ENCODE measurements around the gene POU6F2. TPM values are rescaled to one million over a fixed set of nuclear protein-coding genes. Genes with fewer than 3 reads are reported as not detected.

The POU6F2 gene
- polyA plus RNA-seq, 2 donors, result 0.08 to 0.12 TPM

DNA sequence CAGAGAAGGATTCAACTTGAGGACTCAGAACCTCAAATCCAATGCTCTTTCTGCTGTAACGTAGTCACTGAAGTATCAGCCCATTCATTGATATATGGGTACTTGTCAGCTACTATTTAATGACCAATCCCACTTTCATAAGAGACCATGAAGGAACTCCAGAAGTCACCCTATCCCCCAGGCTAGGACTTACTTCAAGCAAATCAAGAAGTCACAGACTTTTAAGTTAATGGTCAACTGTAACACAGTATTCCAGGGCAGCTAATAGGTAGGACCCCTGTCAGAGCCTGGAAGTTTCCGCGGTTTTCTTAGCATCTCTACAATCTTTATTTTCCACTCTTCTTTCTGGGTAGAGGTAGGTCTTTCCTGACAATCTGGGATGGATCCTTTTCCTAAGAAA, 269.9 kb downstream of the POU6F2 start:
- Histone ChIP-seq H3K27me3 (ENCODE audit: control insufficient read depth in 1 of 2, insufficient read depth in 2 of 2, low read length in 2 of 2) (no peaks in the 10 kb centered on the region), H3K4me1 (ENCODE audit: control insufficient read depth in 2 of 2, insufficient read depth in 2 of 2, low read length in 1 of 2) (no peaks in the 10 kb centered on the region), H3K27ac (ENCODE audit: low read depth in 2 of 2, low read length in 1 of 2) (no peak overlapping the region), H3K4me3 (ENCODE audit: low read depth in 1 of 2, low read length in 2 of 2) (no peak overlapping the region), H3K36me3 (ENCODE audit: control insufficient read depth in 2 of 2, insufficient read depth in 2 of 2, low read length in 1 of 2) (no peaks in the 10 kb centered on the region), H3K9me3 (ENCODE audit: control insufficient read depth in 2 of 2, insufficient read depth in 1 of 2, low read depth in 1 of 2, low read length in 1 of 2) (no peaks in the 10 kb centered on the region)
- WGBS, 2 donors, result 85 to 89% methylated on average over 3 of the region's 3 CpGs

DNA sequence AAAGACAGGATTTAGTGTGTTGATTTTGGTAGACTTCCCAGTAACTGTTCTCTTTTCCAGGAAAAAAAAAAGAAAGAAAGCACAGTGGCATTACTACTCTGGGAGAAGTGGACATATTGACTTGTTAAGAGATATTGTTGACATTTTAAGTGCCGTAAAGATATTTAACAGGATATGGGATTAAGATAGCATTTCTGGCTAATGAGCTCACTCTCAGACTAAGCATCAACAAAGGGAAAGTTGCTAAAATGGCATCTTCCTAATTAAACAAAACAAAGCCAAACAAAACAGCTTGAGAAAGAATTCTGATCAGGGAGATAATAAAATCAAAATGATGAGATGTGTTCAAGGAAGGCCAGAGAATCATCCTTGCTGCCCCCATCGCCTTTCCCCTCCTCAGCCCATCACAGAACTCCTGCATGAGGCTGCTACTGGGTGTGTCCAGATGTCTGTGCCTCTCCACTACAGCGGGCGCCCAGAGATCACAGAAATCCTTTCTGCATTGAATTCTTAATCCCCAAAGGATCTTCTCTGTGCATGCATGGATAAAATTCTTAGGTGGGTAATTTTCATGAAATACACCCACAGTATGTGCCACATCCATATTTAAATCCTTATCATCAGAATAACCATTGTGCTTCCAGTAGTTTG, 270.5 kb downstream of the POU6F2 start:
- H3K27me3 ChIP-seq (ENCODE audit: control insufficient read depth in 1 of 2, insufficient read depth in 2 of 2, low read length in 2 of 2), result no peaks in the 10 kb centered on the region
- no peak overlapping the region for H3K4me3 ChIP-seq (ENCODE audit: low read depth in 1 of 2, low read length in 2 of 2)
- 48 to 49% methylated on average over 4 of the region's 4 CpGs for WGBS, 2 donors
- no peak overlapping the region for H3K27ac ChIP-seq (ENCODE audit: low read depth in 2 of 2, low read length in 1 of 2)
- no peaks in the 10 kb centered on the region for H3K9me3 ChIP-seq (ENCODE audit: control insufficient read depth in 2 of 2, insufficient read depth in 1 of 2, low read depth in 1 of 2, low read length in 1 of 2)
- no peaks in the 10 kb centered on the region for H3K36me3 ChIP-seq (ENCODE audit: control insufficient read depth in 2 of 2, insufficient read depth in 2 of 2, low read length in 1 of 2)
- H3K4me1 ChIP-seq (ENCODE audit: control insufficient read depth in 2 of 2, insufficient read depth in 2 of 2, low read length in 1 of 2), result no peaks in the 10 kb centered on the region

DNA sequence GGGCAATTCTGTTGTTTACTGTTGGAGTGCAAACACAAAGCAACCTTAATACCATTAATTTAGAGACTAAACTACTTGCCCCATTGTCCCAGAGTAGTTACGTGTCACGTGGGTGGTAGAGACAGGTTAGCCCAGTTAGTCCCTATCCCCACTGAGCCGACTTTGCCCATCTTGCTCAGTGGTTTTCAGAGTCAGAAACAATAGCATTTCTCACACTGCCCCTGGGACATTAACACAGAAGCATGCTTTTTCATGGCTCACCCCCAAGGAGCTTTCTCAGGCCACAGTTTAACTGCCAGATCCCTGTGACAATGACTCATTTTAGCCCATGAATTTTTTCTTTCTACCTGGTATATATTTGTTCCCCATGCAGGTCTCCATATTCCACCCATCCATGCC, 271.0 kb downstream of the POU6F2 start:
- Histone ChIP-seq H3K4me1 (ENCODE audit: control insufficient read depth in 2 of 2, insufficient read depth in 2 of 2, low read length in 1 of 2) (no peaks in the 10 kb centered on the region), H3K36me3 (ENCODE audit: control insufficient read depth in 2 of 2, insufficient read depth in 2 of 2, low read length in 1 of 2) (no peaks in the 10 kb centered on the region)
- 50 to 59% methylated on average over 3 of the region's 3 CpGs for WGBS, 2 donors

DNA sequence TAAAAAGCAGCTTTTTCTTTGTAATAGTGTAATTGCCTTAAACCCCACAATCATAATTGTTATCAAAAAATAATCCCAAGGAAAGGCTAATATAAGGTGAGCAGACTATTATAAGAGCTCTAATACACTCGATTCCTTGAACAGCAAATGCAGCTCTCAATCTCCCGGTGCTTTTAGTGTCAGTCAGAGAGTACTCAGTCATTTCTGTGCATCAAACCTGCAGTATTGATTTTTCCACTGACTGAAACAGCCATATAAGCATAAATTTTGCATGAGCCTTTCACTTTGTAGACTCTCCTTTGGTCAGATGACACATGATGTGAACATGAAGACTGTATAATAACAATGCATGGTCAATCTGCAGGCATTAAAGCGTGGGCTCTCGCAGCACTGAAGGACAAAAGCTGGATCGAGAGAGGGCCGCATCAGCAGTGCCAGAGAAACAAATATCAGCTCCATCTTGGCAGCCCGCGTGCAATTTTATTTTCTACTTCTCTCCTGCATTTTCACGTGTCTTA, 272.0 kb downstream of the POU6F2 start:
- WGBS, 2 donors, result 89 to 92% methylated on average over 9 of the region's 9 CpGs
- Histone ChIP-seq H3K36me3 (ENCODE audit: control insufficient read depth in 2 of 2, insufficient read depth in 2 of 2, low read length in 1 of 2) (no peaks in the 10 kb centered on the region), H3K27ac (ENCODE audit: low read depth in 2 of 2, low read length in 1 of 2) (no peak overlapping the region)

More for the DNA sequence above, 271.0 kb downstream of the POU6F2 start:
- Histone ChIP-seq H3K27ac (ENCODE audit: low read depth in 2 of 2, low read length in 1 of 2) (no peak overlapping the region), H3K4me3 (ENCODE audit: low read depth in 1 of 2, low read length in 2 of 2) (no peak overlapping the region), H3K9me3 (ENCODE audit: control insufficient read depth in 2 of 2, insufficient read depth in 1 of 2, low read depth in 1 of 2, low read length in 1 of 2) (no peaks in the 10 kb centered on the region), H3K27me3 (ENCODE audit: control insufficient read depth in 1 of 2, insufficient read depth in 2 of 2, low read length in 2 of 2) (no peaks in the 10 kb centered on the region)

DNA sequence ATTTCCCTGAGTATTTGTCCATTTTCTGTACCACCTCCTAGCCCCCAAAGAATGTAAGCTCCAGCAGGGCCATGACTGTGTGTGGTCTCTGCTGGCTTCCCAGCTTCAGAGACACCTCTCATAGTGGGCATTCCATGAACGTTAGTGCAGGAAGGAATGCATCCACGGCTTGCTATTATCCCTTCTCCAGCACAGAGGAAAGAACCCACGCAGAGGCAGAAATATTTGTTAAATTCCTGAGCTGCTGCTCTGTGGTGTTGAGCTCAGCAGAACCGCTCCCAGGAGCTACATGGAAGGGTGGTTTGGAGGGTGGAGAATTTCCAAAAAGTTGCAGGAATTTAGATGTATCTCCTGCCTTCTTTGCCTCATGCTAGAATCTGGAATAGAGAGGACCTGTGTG, 275.2 kb downstream of the POU6F2 start:
- Histone ChIP-seq H3K4me1 (ENCODE audit: control insufficient read depth in 2 of 2, insufficient read depth in 2 of 2, low read length in 1 of 2) (no peaks in the 10 kb centered on the region), H3K27me3 (ENCODE audit: control insufficient read depth in 1 of 2, insufficient read depth in 2 of 2, low read length in 2 of 2) (no peaks in the 10 kb centered on the region), H3K9me3 (ENCODE audit: control insufficient read depth in 2 of 2, insufficient read depth in 1 of 2, low read depth in 1 of 2, low read length in 1 of 2) (no peaks in the 10 kb centered on the region), H3K4me3 (ENCODE audit: low read depth in 1 of 2, low read length in 2 of 2) (no peak overlapping the region), H3K36me3 (ENCODE audit: control insufficient read depth in 2 of 2, insufficient read depth in 2 of 2, low read length in 1 of 2) (no peaks in the 10 kb centered on the region), H3K27ac (ENCODE audit: low read depth in 2 of 2, low read length in 1 of 2) (no peak overlapping the region)
- 42 to 52% methylated on average over 4 of the region's 4 CpGs for WGBS, 2 donors

More for the DNA sequence above, 272.0 kb downstream of the POU6F2 start:
- Histone ChIP-seq H3K4me1 (ENCODE audit: control insufficient read depth in 2 of 2, insufficient read depth in 2 of 2, low read length in 1 of 2) (no peaks in the 10 kb centered on the region), H3K4me3 (ENCODE audit: low read depth in 1 of 2, low read length in 2 of 2) (no peak overlapping the region), H3K27me3 (ENCODE audit: control insufficient read depth in 1 of 2, insufficient read depth in 2 of 2, low read length in 2 of 2) (no peaks in the 10 kb centered on the region), H3K9me3 (ENCODE audit: control insufficient read depth in 2 of 2, insufficient read depth in 1 of 2, low read depth in 1 of 2, low read length in 1 of 2) (no peaks in the 10 kb centered on the region)

DNA sequence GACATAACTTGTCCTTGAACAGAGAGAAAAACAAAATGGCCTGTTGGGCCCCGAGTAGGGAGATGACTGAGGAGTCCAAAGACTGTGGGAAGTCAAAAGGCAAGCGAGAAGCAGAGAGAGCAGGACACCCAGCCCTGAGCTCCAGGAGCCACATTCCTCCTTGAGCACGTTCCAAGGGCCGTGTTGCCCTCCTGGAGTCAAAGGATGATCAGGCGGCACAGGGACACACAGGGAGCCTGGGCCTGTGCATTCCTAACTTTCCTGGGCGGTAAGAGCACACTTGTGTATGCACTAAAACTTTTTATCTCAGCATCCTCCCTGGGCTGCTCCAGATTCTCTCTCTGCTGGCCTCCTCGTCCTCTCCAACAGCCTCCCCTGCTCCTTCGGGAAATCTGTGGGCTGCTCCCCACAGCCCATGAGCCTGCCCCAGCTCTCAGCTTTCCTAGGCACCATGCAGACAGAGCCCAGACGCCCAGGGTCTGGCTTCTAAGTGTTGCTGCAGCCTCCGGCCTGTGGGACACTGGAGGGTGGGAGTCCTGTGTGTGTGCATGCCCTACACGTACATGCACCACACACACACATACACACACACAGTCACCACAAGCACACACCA, 281.8 kb downstream of the POU6F2 start:
- H3K27me3 ChIP-seq (ENCODE audit: control insufficient read depth in 1 of 2, insufficient read depth in 2 of 2, low read length in 2 of 2), result no peaks in the 10 kb centered on the region
- H3K36me3 ChIP-seq (ENCODE audit: control insufficient read depth in 2 of 2, insufficient read depth in 2 of 2, low read length in 1 of 2), result no peaks in the 10 kb centered on the region
- WGBS, 2 donors, result 76 to 83% methylated on average over 11 of the region's 11 CpGs
- H3K4me3 ChIP-seq (ENCODE audit: low read depth in 1 of 2, low read length in 2 of 2), result no peak overlapping the region
- H3K4me1 ChIP-seq (ENCODE audit: control insufficient read depth in 2 of 2, insufficient read depth in 2 of 2, low read length in 1 of 2), result no peaks in the 10 kb centered on the region
- H3K9me3 ChIP-seq (ENCODE audit: control insufficient read depth in 2 of 2, insufficient read depth in 1 of 2, low read depth in 1 of 2, low read length in 1 of 2), result no peaks in the 10 kb centered on the region
- no peak overlapping the region for H3K27ac ChIP-seq (ENCODE audit: low read depth in 2 of 2, low read length in 1 of 2)

DNA sequence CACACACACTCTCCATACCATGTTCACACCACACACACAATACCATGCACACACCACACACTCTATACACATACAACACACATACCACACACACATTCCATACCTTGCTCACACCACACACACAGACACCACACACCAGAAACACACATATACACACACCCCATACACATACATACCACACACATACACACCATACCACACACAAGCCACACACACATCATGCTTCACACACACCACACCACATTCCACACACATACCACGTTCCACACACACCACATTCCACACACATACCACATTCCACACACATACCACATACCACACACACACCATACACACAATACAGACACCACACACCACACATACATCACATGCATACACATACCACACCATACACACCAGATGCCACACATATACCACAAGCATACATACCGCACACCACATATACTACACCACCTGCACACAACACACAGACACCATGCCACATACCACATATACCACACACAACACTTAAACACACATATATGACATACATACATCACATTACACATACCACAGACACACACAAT, 282.7 kb downstream of the POU6F2 start:
- Histone ChIP-seq H3K4me1 (ENCODE audit: control insufficient read depth in 2 of 2, insufficient read depth in 2 of 2, low read length in 1 of 2) (no peaks in the 10 kb centered on the region), H3K27ac (ENCODE audit: low read depth in 2 of 2, low read length in 1 of 2) (no peak overlapping the region), H3K36me3 (ENCODE audit: control insufficient read depth in 2 of 2, insufficient read depth in 2 of 2, low read length in 1 of 2) (no peaks in the 10 kb centered on the region), H3K27me3 (ENCODE audit: control insufficient read depth in 1 of 2, insufficient read depth in 2 of 2, low read length in 2 of 2) (no peaks in the 10 kb centered on the region), H3K4me3 (ENCODE audit: low read depth in 1 of 2, low read length in 2 of 2) (no peak overlapping the region), H3K9me3 (ENCODE audit: control insufficient read depth in 2 of 2, insufficient read depth in 1 of 2, low read depth in 1 of 2, low read length in 1 of 2) (no peaks in the 10 kb centered on the region)
- WGBS, 2 donors, result 86% methylated on average over 2 of the region's 2 CpGs

DNA sequence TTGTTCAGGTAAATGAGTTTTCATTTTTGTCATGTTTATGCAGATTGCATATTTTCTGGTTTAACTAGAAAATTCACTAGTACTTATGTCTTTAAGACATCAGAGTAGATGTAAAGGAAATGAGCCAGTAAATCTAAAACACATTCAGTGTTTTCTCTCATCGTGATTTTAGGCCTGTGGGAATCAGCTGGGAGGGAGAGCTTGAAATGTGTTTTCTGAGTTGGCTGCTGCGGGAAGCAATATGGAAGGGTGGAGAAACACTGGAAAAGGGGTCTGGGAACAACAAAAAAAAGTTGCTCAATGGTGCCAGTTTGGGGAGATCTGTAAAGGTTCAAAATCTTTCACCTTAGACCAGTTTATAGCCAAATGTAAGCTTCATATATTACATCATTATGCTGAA, 284.1 kb downstream of the POU6F2 start:
- Histone ChIP-seq H3K36me3 (ENCODE audit: control insufficient read depth in 2 of 2, insufficient read depth in 2 of 2, low read length in 1 of 2) (no peaks in the 10 kb centered on the region), H3K4me3 (ENCODE audit: low read depth in 1 of 2, low read length in 2 of 2) (no peak overlapping the region), H3K9me3 (ENCODE audit: control insufficient read depth in 2 of 2, insufficient read depth in 1 of 2, low read depth in 1 of 2, low read length in 1 of 2) (no peaks in the 10 kb centered on the region), H3K4me1 (ENCODE audit: control insufficient read depth in 2 of 2, insufficient read depth in 2 of 2, low read length in 1 of 2) (no peaks in the 10 kb centered on the region), H3K27me3 (ENCODE audit: control insufficient read depth in 1 of 2, insufficient read depth in 2 of 2, low read length in 2 of 2) (no peaks in the 10 kb centered on the region), H3K27ac (ENCODE audit: low read depth in 2 of 2, low read length in 1 of 2) (no peak overlapping the region)
- WGBS, 2 donors, result 79 to 89% methylated on average over 2 of the region's 2 CpGs

DNA sequence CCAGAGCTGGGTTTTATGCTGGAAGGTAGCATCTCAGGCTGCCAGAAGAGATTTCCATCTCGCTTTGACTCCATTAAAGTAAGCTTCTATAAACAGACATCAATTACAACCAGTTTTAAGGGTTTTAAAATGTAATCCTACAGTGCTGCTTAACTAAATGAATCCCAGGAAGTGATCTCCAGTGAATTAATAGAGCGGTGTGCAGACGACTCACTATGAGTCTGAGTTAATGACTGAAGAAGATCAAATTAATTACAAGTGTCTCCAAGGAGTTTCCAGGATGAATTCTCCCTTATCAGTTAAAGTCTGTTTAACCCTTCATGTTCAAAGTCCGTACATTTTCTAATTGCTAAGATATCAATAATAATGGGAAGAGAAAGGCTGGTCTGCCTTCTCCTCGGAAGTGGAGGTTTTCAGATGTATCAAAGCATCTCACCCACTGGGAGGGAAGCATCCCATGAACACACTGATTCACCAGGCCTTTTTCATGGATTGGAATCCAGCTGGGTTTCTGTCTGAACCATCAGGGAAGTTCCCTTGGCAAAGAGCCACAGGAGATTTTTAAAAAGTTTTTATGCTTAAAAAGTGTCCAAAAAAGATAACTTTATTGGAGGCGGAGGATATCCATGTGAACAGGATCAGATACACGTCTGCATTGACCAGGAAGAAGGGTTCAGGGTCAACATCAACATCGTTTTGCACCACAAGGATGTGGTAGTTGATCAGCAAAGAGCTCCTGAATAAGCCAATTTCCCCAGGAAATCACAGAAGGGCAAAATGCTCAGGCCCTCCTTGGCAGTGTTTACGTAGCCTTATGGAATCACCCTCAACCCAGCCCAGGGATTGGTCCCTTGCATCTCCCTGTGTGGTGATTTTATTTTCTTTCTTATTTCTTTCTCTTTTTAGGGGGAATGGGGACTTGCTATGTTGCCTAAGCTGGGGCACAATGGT, 288.2 kb downstream of the POU6F2 start:
- H3K27me3 ChIP-seq (ENCODE audit: control insufficient read depth in 1 of 2, insufficient read depth in 2 of 2, low read length in 2 of 2), result no peaks in the 10 kb centered on the region
- H3K4me3 ChIP-seq (ENCODE audit: low read depth in 1 of 2, low read length in 2 of 2), result no peak overlapping the region
- no peaks in the 10 kb centered on the region for H3K4me1 ChIP-seq (ENCODE audit: control insufficient read depth in 2 of 2, insufficient read depth in 2 of 2, low read length in 1 of 2)
- 69 to 73% methylated on average over 9 of the region's 9 CpGs for WGBS, 2 donors
- no peak overlapping the region for H3K27ac ChIP-seq (ENCODE audit: low read depth in 2 of 2, low read length in 1 of 2)
- H3K9me3 ChIP-seq (ENCODE audit: control insufficient read depth in 2 of 2, insufficient read depth in 1 of 2, low read depth in 1 of 2, low read length in 1 of 2), result no peaks in the 10 kb centered on the region
- H3K36me3 ChIP-seq (ENCODE audit: control insufficient read depth in 2 of 2, insufficient read depth in 2 of 2, low read length in 1 of 2), result no peaks in the 10 kb centered on the region
